ENCODE measurements around the gene SCLY. TPM values are rescaled to one million over a fixed set of nuclear protein-coding genes. Genes with fewer than 3 reads are reported as not detected.

The SCLY gene
- total and polyA plus RNA-seq, 2 of the 13 experiments (the other 11 are each of a cell fraction or from before 2014, with no cell fraction given), result 27.9 to 38.6 TPM

DNA sequence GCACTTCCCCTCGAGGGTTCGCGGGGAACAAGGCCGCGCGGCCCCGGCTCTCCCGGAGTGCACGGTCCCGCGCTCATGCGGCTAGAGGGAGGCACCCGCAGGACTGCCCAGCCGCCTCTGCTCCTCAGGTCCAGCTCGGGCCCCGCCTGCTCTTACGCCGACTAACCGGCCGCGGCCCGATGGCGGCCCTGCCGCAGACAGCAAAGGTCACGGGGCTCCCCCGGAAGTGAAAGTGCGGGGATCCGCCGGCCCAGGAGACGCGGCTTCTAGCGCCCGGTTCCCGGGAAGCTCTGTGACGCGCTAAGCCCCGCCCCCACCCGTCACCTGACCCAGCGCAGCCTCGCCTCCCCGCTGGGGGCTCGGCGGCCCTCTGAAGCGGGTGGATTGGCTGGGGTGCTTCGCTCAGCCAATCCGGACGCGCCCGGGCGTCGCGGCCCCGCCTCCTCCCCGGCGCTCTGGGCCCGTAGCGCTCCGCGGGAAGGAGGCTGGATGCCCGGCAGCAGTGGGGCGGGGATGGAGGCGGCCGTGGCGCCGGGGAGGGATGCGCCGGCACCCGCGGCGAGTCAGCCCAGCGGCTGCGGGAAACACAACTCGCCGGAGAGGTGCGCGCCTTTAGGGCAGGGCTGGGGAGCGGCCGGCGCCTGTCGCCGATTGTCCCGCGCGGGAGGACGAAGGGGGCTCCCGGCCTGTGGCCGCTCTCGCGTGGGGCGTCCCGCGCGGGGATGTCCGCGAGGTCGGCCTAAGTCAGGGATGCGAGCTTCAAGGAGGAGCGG is at the start of gene SCLY (continued):
- TF ChIP-seq, protein P1, sequence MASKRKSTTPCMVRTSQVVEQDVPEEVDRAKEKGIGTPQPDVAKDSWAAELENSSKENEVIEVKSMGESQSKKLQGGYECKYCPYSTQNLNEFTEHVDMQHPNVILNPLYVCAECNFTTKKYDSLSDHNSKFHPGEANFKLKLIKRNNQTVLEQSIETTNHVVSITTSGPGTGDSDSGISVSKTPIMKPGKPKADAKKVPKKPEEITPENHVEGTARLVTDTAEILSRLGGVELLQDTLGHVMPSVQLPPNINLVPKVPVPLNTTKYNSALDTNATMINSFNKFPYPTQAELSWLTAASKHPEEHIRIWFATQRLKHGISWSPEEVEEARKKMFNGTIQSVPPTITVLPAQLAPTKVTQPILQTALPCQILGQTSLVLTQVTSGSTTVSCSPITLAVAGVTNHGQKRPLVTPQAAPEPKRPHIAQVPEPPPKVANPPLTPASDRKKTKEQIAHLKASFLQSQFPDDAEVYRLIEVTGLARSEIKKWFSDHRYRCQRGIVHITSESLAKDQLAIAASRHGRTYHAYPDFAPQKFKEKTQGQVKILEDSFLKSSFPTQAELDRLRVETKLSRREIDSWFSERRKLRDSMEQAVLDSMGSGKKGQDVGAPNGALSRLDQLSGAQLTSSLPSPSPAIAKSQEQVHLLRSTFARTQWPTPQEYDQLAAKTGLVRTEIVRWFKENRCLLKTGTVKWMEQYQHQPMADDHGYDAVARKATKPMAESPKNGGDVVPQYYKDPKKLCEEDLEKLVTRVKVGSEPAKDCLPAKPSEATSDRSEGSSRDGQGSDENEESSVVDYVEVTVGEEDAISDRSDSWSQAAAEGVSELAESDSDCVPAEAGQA (IDR thresholded peaks at IDR 0.05; ENCODE audit: low read depth), result peak; percentile 81; the same call in 1 of the 2 replicates
- TF ChIP-seq, protein P1 (CRISPR knock-in tag; IDR thresholded peaks at IDR 0.05; ENCODE audit: borderline replicate concordance), result no peak
- peak; percentile 94 for TF ChIP-seq ZNF547 (CRISPR knock-in tag; IDR thresholded peaks at IDR 0.05)
- TF ChIP-seq ZNF660 (CRISPR knock-in tag; IDR thresholded peaks at IDR 0.05; ENCODE audit: borderline replicate concordance, low read depth), result no peak
- peak; percentile 70 for TF ChIP-seq ZNF768 (CRISPR knock-in tag; IDR thresholded peaks at IDR 0.05)
- no peak for TF ChIP-seq FOXP4 (CRISPR knock-in tag; IDR thresholded peaks at IDR 0.05)
- TF ChIP-seq TCF7L2 (IDR thresholded peaks at IDR 0.05; ENCODE audit: low read depth, low read length), result no peak
- peak; percentile 71; the same call in 1 of the 2 replicates for TF ChIP-seq MEF2D (CRISPR knock-in tag; IDR thresholded peaks at IDR 0.05)
- TF ChIP-seq, protein P2, sequence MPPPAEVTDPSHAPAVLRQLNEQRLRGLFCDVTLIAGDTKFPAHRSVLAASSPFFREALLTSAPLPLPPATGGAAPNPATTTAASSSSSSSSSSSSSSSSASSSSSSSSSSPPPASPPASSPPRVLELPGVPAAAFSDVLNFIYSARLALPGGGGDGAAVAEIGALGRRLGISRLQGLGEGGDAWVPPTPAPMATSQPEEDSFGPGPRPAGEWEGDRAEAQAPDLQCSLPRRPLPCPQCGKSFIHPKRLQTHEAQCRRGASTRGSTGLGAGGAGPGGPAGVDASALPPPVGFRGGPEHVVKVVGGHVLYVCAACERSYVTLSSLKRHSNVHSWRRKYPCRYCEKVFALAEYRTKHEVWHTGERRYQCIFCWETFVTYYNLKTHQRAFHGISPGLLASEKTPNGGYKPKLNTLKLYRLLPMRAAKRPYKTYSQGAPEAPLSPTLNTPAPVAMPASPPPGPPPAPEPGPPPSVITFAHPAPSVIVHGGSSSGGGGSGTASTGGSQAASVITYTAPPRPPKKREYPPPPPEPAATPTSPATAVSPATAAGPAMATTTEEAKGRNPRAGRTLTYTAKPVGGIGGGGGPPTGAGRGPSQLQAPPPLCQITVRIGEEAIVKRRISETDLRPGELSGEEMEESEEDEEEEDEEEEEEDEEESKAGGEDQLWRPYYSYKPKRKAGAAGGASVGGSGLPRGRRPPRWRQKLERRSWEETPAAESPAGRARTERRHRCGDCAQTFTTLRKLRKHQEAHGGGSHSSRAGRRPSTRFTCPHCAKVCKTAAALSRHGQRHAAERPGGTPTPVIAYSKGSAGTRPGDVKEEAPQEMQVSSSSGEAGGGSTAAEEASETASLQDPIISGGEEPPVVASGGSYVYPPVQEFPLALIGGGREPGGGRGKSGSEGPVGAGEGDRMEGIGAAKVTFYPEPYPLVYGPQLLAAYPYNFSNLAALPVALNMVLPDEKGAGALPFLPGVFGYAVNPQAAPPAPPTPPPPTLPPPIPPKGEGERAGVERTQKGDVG (CRISPR knock-in tag; IDR thresholded peaks at IDR 0.05; ENCODE audit: borderline replicate concordance), result peak; percentile 41; the same call in 1 of the 2 replicates
- TF ChIP-seq ETS1 (CRISPR knock-in tag; IDR thresholded peaks at IDR 0.05), result no peak
- peak; percentile 83 for TF ChIP-seq FOXK1 (CRISPR knock-in tag; IDR thresholded peaks at IDR 0.05; ENCODE audit: borderline replicate concordance, low read depth)
- peak; percentile 96 for TF ChIP-seq HES4 (CRISPR knock-in tag; IDR thresholded peaks at IDR 0.05; ENCODE audit: borderline replicate concordance)
- TF ChIP-seq ZNF343 (CRISPR knock-in tag; IDR thresholded peaks at IDR 0.05), result peak; percentile 93
- TF ChIP-seq ZNF17 (CRISPR knock-in tag; IDR thresholded peaks at IDR 0.05), result no peak
- peak; percentile 8; the same call in 1 of the 2 replicates for TF ChIP-seq ZNF83 (CRISPR knock-in tag; IDR thresholded peaks at IDR 0.05; ENCODE audit: borderline replicate concordance)
- no peak for TF ChIP-seq CEBPB (IDR thresholded peaks at IDR 0.05; ENCODE audit: borderline replicate concordance, low read depth, low read length)
